Tibial nerve (tissue), 4 donors: ENCODE results near the gene FMN1.

ENCODE experiments used
- EP300 ChIP-seq, 2 donors: sonication (generic); formaldehyde crosslinking; IDR thresholded peaks; one replicate each; pipeline ENCODE4 v1.6.1; 2017; ENCODE audit warnings: antibody characterized with exemption in 2 of 2, mild to moderate bottlenecking in 1 of 2
- POLR2A ChIP-seq, 2 donors: fragments of 450-650 bp; IDR thresholded peaks; one replicate each; pipeline ENCODE4 v1.6.1; 2017; ENCODE audit warnings: antibody characterized with exemption in 2 of 2, mild to moderate bottlenecking in 2 of 2, moderate library complexity in 2 of 2
- TF ChIP-seq, protein P1 (sequence below), 5 experiments: fragments of 200-600 bp in 3 of 5; fragments of 450-650 bp in 2 of 5; sonication (generic) in 3 of 5; IDR thresholded peaks; one replicate each; pipeline ENCODE4 v1.5.1; 2016 to 2019; ENCODE audit warnings: antibody characterized with exemption in 5 of 5, mild to moderate bottlenecking in 3 of 5, moderate library complexity in 2 of 5

DNA sequence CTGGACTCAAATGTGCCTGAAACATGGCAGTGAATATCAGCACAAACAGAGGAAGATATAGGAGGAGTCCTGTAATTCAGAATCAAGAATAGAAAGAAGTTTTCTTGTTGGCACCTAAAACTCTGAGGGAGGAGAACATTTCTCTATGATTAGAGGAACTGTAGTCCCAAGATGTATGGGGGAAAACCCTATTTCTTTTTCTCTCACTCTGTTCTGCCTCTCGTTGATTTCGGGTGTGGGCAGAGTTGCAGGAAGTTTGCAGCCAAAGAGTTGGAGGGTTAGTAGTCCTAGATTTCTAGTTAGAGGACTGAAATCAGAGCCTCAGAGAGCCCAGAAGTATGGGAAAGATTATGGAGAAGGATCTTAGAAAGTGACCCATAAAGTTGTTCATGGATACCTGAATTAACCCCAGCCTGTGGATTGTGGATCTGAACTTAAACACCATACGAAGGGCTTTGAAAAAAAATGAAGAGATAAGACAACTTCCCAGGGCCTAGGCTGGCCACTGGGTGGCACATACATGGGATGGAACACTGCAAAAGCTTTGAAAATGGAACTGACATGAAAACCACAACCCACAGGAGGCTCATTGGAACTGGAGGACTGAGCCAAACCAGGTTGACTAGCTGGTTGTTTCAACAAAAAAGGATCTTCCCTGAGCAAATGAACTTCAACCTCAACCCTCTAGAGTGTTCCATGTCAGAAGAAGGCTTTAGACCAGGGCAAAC lies 34.6 kb downstream of the FMN1 start:
- TF ChIP-seq, protein P1, sequence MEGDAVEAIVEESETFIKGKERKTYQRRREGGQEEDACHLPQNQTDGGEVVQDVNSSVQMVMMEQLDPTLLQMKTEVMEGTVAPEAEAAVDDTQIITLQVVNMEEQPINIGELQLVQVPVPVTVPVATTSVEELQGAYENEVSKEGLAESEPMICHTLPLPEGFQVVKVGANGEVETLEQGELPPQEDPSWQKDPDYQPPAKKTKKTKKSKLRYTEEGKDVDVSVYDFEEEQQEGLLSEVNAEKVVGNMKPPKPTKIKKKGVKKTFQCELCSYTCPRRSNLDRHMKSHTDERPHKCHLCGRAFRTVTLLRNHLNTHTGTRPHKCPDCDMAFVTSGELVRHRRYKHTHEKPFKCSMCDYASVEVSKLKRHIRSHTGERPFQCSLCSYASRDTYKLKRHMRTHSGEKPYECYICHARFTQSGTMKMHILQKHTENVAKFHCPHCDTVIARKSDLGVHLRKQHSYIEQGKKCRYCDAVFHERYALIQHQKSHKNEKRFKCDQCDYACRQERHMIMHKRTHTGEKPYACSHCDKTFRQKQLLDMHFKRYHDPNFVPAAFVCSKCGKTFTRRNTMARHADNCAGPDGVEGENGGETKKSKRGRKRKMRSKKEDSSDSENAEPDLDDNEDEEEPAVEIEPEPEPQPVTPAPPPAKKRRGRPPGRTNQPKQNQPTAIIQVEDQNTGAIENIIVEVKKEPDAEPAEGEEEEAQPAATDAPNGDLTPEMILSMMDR (IDR thresholded peaks at IDR 0.05), result no peak
- TF ChIP-seq POLR2A (IDR thresholded peaks at IDR 0.05), result no peak
- no peak for TF ChIP-seq EP300 (IDR thresholded peaks at IDR 0.05)
